GM23338 (cell line): ENCODE results near the gene CDHR2. TPM values are rescaled to one million over a fixed set of nuclear protein-coding genes. Genes with fewer than 3 reads are reported as not detected.

ENCODE experiments used
- ATAC-seq: fragments of 200-7000 bp; cut with Tn5 transposase; 3 replicates; pipeline ENCODE4 v1.9.1; 2020
- DNase-seq: peaks from one replicate; pipeline ENCODE4 v3.0.0-alpha.2; 2015; ENCODE audit warnings: low spot score
- H2AFZ ChIP-seq: fragments of 200-600 bp; sonication (generic); 2 replicates; pipeline ENCODE4 v1.8.0; 2016; ENCODE audit warnings: antibody characterized with exemption, mild to moderate bottlenecking, moderate library complexity
- H3F3A ChIP-seq: fragments of 200-600 bp; sonication (generic); replicated peaks from 2 replicates; pipeline ENCODE4 v1.8.0; 2017; ENCODE audit warnings: antibody characterized with exemption, mixed run types, low read depth
- H3K27ac ChIP-seq: fragments of 200-600 bp; sonication (generic); 2 replicates; pipeline ENCODE4 v1.6.1; 2016; ENCODE audit warnings: low read depth
- H3K27me3 ChIP-seq: fragments of 200-600 bp; sonication (generic); 2 replicates; pipeline ENCODE4 v1.8.0; 2016; ENCODE audit warnings: mild to moderate bottlenecking, mixed run types, moderate library complexity; ENCODE audit not compliant: insufficient read depth
- H3K36me3 ChIP-seq: fragments of 200-600 bp; sonication (generic); 2 replicates; pipeline ENCODE4 v1.8.0; 2016; ENCODE audit warnings: mild to moderate bottlenecking; ENCODE audit not compliant: insufficient read depth
- H3K4me1 ChIP-seq: fragments of 200-600 bp; sonication (generic); 2 replicates; pipeline ENCODE4 v1.8.0; 2016; ENCODE audit warnings: mild to moderate bottlenecking, moderate library complexity; ENCODE audit not compliant: insufficient read depth
- H3K4me2 ChIP-seq: fragments of 200-600 bp; sonication (generic); 2 replicates; pipeline ENCODE4 v1.7.1; 2017; ENCODE audit warnings: mixed run types
- H3K4me3 ChIP-seq: fragments of 200-600 bp; sonication (generic); 2 replicates; pipeline ENCODE4 v1.6.1; 2016; ENCODE audit warnings: mixed run types
- H3K79me2 ChIP-seq: fragments of 200-600 bp; sonication (generic); replicated peaks from 2 replicates; pipeline ENCODE4 v1.8.0; 2017; ENCODE audit warnings: mild to moderate bottlenecking; ENCODE audit not compliant: insufficient read depth
- H3K9me2 ChIP-seq: fragments of 200-600 bp; sonication (generic); 2 replicates; pipeline ENCODE4 v1.8.0; 2017; ENCODE audit not compliant: insufficient read depth
- H4K20me1 ChIP-seq: fragments of 200-600 bp; sonication (generic); replicated peaks from 2 replicates; pipeline ENCODE4 v1.8.0; 2017; ENCODE audit warnings: mild to moderate bottlenecking; ENCODE audit not compliant: insufficient read depth
- H3K27ac Mint-ChIP-seq: 2 replicates; pipeline ENCODE4 v1.8.0; 2020; ENCODE audit warnings: inconsistent platforms, mild to moderate bottlenecking, moderate library complexity, mixed read lengths
- H3K27me3 Mint-ChIP-seq: 3 replicates; pipeline ENCODE4 v1.8.0; 2022; ENCODE audit warnings: low read depth, mild to moderate bottlenecking, moderate library complexity, mixed read lengths, inconsistent platforms; ENCODE audit not compliant: insufficient read depth, poor library complexity
- H3K36me3 Mint-ChIP-seq: 3 replicates; pipeline ENCODE4 v1.8.0; 2021; ENCODE audit warnings: low read depth, mild to moderate bottlenecking, inconsistent platforms, moderate library complexity, mixed read lengths
- H3K4me1 Mint-ChIP-seq: 3 replicates; pipeline ENCODE4 v1.8.0; 2020; ENCODE audit warnings: mild to moderate bottlenecking, inconsistent platforms, mixed read lengths
- H3K4me3 Mint-ChIP-seq: 3 replicates; pipeline ENCODE4 v1.8.0; 2021; ENCODE audit warnings: moderate library complexity, mild to moderate bottlenecking, inconsistent platforms, mixed read lengths
- H3K9me3 Mint-ChIP-seq: 3 replicates; pipeline ENCODE4 v1.8.0; 2020; ENCODE audit warnings: moderate library complexity, mild to moderate bottlenecking, inconsistent platforms, mixed read lengths
- EZH2phosphoT487 ChIP-seq: fragments of 200-600 bp; sonication (generic); IDR thresholded peaks from one replicate; pipeline ENCODE4 v1.8.1; 2018; ENCODE audit warnings: antibody characterized with exemption; ENCODE audit not compliant: unreplicated experiment
- JUNB ChIP-seq: IDR thresholded peaks from one replicate; pipeline ENCODE4 v1.6.1; 2016; ENCODE audit warnings: antibody characterized with exemption; ENCODE audit not compliant: unreplicated experiment
- NANOG ChIP-seq: IDR thresholded peaks from 2 replicates; pipeline ENCODE4 v1.6.1; 2016; ENCODE audit warnings: antibody characterized with exemption, borderline replicate concordance
- POLR2AphosphoS5 ChIP-seq: IDR thresholded peaks from 2 replicates; pipeline ENCODE4 v1.6.1; 2016; ENCODE audit warnings: antibody characterized with exemption, low read depth
- ZNF114 ChIP-seq: fragments of 250-450 bp; sonication (Bioruptor Pico); IDR thresholded peaks from 2 replicates; pipeline ENCODE4 v1.5.0; 2020; ENCODE audit warnings: mild to moderate bottlenecking, moderate library complexity
- polyA plus RNA-seq: library from polyadenylated mRNA; unstranded; fragments of >200 nt; fragmentation: Nextera tagmentation; extraction: Ambion mirVana; gene quantifications from 2 replicates; pipeline ENCODE4 v1.2.1, GENCODE V29; 2016
- total RNA-seq: library from RNA; depleted of rRNA; stranded (reverse); fragments of >200 nt; shearing (Covaris generic); gene quantifications from 2 replicates; pipeline ENCODE4 v1.2.3, GENCODE V29; 2014
- TF ChIP-seq, protein P1 (sequence below), 2 experiments: fragments of 200-600 bp in 1 of 2; sonication (generic) in 1 of 2; conservative IDR thresholded peaks; 2 replicates each; pipeline versions ENCODE4 v1.5.1 to v1.6.1; 2016 to 2017; ENCODE audit warnings: antibody characterized with exemption in 2 of 2, low read depth in 2 of 2, mild to moderate bottlenecking in 2 of 2, moderate library complexity in 1 of 2
- TF ChIP-seq, protein P2 (sequence below): IDR thresholded peaks from one replicate; pipeline ENCODE4 v1.6.1; 2018; ENCODE audit warnings: antibody characterized with exemption; ENCODE audit not compliant: unreplicated experiment

CDHR2 gene
- total and polyA plus RNA-seq, 2 experiments from 2014 or later: not detected

DNA sequence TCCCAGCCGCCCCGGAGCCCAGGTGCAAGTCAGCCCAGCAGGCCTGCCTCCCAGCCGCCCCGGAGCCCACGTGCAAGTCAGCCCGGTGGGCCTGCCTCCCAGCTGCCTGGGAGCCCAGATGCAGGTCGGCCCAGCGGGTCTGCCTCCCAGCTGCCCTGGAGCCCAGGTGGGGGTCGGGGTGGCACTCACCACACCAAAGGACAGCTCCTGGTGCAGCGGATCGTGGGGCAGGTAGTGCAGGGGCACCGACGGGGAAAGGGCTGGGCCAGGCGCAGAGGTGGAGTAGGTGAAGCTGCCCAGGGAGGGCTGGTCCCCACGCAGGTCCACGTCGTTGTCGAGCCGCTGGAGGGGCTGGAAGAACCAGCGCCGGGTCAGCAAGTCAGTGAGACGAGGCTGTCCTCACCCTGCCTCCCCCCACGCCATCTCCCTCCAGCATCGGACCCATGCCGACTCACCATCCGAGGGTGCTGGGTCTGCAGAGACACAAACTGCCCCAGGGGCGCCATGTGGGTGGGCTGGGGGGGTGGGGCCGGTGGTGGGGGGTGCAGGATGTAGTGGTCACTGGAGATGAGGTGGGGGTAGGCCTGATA, 18.7 kb upstream of the CDHR2 start:
- no peak overlapping the region for H2AFZ ChIP-seq
- H3K4me2 ChIP-seq: no peak overlapping the region
- DNase-seq (no peak), ATAC-seq (no peak)
- Mint-ChIP-seq H3K4me3 (no peak overlapping the region), H3K36me3 (peaks cover 59% of the 10 kb centered on the region), H3K4me1 (peaks cover 23% of the 10 kb centered on the region), H3K27me3 (peaks cover 20% of the 10 kb centered on the region), H3K9me3 (no peaks in the 10 kb centered on the region; the same call in 2 of the 3 replicates), H3K27ac (no peak overlapping the region)
- TF ChIP-seq ZNF114 (CRISPR knock-in tag): no peak
- no peak for TF ChIP-seq JUNB
- no peak for TF ChIP-seq NANOG
- no peak for TF ChIP-seq EZH2phosphoT487
- TF ChIP-seq, protein P1, sequence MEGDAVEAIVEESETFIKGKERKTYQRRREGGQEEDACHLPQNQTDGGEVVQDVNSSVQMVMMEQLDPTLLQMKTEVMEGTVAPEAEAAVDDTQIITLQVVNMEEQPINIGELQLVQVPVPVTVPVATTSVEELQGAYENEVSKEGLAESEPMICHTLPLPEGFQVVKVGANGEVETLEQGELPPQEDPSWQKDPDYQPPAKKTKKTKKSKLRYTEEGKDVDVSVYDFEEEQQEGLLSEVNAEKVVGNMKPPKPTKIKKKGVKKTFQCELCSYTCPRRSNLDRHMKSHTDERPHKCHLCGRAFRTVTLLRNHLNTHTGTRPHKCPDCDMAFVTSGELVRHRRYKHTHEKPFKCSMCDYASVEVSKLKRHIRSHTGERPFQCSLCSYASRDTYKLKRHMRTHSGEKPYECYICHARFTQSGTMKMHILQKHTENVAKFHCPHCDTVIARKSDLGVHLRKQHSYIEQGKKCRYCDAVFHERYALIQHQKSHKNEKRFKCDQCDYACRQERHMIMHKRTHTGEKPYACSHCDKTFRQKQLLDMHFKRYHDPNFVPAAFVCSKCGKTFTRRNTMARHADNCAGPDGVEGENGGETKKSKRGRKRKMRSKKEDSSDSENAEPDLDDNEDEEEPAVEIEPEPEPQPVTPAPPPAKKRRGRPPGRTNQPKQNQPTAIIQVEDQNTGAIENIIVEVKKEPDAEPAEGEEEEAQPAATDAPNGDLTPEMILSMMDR (conservative IDR thresholded peaks at IDR 0.05; ENCODE audit: low read depth in 2 of 2): no peak
- TF ChIP-seq, protein P2, sequence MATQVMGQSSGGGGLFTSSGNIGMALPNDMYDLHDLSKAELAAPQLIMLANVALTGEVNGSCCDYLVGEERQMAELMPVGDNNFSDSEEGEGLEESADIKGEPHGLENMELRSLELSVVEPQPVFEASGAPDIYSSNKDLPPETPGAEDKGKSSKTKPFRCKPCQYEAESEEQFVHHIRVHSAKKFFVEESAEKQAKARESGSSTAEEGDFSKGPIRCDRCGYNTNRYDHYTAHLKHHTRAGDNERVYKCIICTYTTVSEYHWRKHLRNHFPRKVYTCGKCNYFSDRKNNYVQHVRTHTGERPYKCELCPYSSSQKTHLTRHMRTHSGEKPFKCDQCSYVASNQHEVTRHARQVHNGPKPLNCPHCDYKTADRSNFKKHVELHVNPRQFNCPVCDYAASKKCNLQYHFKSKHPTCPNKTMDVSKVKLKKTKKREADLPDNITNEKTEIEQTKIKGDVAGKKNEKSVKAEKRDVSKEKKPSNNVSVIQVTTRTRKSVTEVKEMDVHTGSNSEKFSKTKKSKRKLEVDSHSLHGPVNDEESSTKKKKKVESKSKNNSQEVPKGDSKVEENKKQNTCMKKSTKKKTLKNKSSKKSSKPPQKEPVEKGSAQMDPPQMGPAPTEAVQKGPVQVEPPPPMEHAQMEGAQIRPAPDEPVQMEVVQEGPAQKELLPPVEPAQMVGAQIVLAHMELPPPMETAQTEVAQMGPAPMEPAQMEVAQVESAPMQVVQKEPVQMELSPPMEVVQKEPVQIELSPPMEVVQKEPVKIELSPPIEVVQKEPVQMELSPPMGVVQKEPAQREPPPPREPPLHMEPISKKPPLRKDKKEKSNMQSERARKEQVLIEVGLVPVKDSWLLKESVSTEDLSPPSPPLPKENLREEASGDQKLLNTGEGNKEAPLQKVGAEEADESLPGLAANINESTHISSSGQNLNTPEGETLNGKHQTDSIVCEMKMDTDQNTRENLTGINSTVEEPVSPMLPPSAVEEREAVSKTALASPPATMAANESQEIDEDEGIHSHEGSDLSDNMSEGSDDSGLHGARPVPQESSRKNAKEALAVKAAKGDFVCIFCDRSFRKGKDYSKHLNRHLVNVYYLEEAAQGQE: no peak
- H3K79me2 ChIP-seq: peaks cover 39% of the 10 kb centered on the region
- H3K36me3 ChIP-seq: peaks cover 14% of the 10 kb centered on the region; the same call in 1 of the 2 replicates
- no peaks in the 10 kb centered on the region for H3K9me2 ChIP-seq
- no peak overlapping the region for H3K27ac ChIP-seq
- H3F3A ChIP-seq: peaks cover 15% of the 10 kb centered on the region; the same call in 1 of the 2 replicates
- no peak overlapping the region for H3K4me3 ChIP-seq
- H4K20me1 ChIP-seq: peaks cover 26% of the 10 kb centered on the region
- H3K27me3 ChIP-seq: no peaks in the 10 kb centered on the region
- peaks cover 22% of the 10 kb centered on the region for H3K4me1 ChIP-seq

DNA sequence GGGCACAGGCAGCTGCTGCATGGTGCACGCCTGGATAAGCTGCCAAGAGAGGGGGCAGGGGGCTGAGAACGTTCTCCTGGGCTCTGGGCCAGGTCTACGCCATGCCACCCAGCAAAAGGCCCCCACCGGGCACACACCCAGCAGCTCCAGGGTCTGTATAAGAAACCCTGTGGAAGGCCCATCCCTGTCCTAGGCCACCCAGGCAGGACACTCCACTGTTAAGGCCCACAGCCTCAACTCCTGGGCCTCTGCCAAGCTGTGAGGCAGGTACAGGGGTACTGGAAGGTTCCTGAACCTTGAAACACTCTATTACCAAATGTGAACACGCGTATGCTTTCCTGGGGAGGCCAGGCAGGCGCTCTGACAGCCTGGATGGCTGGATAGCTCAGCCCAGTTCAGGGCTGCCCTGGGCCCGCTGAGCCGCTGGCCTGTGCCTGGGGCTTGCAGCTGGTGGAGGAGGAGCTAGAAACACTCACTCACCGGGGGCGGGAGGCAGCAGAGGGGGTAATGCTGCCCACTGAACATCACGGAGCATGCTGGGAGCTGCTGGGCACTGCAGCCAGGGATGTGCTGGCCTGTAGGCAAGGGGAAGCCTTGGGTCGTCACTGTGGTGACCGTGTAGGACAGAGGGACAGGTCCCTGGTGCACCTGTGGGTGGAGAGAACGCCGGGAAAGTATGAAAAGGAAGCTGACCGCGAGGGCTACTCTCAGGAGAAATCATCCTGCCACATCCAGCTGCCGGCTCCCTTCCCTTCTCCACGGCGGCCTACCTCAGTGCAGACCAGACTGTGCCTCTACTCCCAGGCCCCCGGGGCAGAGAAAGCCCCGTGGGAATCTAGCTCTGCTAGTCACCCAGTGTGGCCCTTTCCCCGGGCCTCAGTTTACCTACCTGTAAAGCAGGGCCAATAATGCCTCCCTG, 17.9 kb upstream of the CDHR2 start:
- H3K9me2 ChIP-seq: no peaks in the 10 kb centered on the region
- TF ChIP-seq POLR2AphosphoS5: peak; percentile 32; the same call in 1 of the 2 replicates
- no peak for TF ChIP-seq ZNF114 (CRISPR knock-in tag)
- Mint-ChIP-seq H3K36me3 (peaks cover 64% of the 10 kb centered on the region), H3K27ac (no peak overlapping the region), H3K27me3 (peaks cover 18% of the 10 kb centered on the region), H3K4me3 (no peak overlapping the region), H3K9me3 (peaks cover 2% of the 10 kb centered on the region; the same call in 1 of the 3 replicates), H3K4me1 (peaks cover 23% of the 10 kb centered on the region)
- peaks cover 14% of the 10 kb centered on the region; the same call in 1 of the 2 replicates for H3K36me3 ChIP-seq
- H4K20me1 ChIP-seq: peaks cover 26% of the 10 kb centered on the region
- no peak for DNase-seq
- H3K4me3 ChIP-seq: no peak overlapping the region
- no peaks in the 10 kb centered on the region for H3K27me3 ChIP-seq
- H2AFZ ChIP-seq: no peak overlapping the region
- peaks cover 47% of the 10 kb centered on the region for H3K79me2 ChIP-seq
- H3K4me1 ChIP-seq: peaks cover 24% of the 10 kb centered on the region
- H3K4me2 ChIP-seq: no peak overlapping the region
- H3K27ac ChIP-seq: no peak overlapping the region
- no peak for ATAC-seq
- H3F3A ChIP-seq: peaks cover 13% of the 10 kb centered on the region; the same call in 1 of the 2 replicates
